ENCODE measurements around the gene FBXL14.

DNA sequence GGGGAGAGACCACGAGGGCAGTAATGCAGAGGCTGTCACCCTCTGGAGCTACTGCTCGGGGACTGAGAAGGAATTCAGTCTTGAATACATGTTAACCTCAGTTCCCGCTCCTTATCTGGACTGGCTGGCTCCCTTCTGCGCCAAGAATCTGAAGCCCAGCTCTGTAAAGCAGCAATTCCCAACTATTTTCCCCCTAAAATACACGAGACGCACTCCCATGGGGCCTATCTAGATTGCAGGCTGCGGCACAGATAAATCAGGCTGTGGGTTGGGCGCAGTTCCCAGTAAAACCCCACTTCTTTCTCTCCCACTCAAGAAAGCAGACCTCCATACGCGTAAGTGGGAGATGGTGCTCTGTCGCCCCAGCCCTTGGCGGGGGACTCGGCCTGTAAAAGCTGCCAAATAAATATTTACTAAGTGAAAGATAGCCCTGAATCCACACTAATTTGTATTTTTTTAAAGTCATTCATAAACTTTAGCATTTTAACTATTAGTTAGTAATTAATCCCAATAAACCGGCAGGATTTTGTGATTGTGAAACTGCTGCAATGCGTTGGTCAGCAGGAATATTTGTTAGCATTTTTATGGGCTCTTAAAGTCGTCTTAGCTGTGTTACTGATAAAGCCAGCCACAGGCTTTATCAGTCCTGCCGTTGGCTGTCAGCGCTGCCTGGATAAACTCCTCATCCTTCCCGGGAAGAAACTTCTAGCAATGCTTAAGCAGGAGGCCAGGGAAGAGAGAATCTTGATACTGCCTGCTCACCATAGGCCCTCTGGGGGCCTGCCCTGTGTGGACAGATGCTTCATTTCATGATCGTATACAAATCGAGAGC, 17.8 kb downstream of the FBXL14 start:
- TF ChIP-seq EZH2 (IDR thresholded peaks at IDR 0.05; ENCODE audit: insufficient read depth, poor library complexity, severe bottlenecking) (no peak), EZH2phosphoT487 (IDR thresholded peaks at IDR 0.05; ENCODE audit: insufficient read depth, low read depth) (no peak)

All from GM23248 (cell line).